Panc1 (cell line): ENCODE data around the gene ZNF230. TPM values are rescaled to one million over a fixed set of nuclear protein-coding genes. Genes with fewer than 3 reads are reported as not detected.

ENCODE experiments used
- ATAC-seq: fragments of 200-7000 bp; cut with Tn5 transposase; 2 replicates; pipeline ENCODE4 v1.9.1; 2020; ENCODE audit warnings: mild to moderate bottlenecking, moderate library complexity
- BruUV-seq: library from RNA; stranded (reverse); fragments of 400-500 nt; replicated peaks from 2 replicates; lab custom pipeline; 2021; lab: Mats Ljungman, UMichigan
- CTCF ChIA-PET: fragments of 300-600 bp; sonication (Branson Sonifier 250); formaldehyde crosslinking; loops from one replicate; lab custom pipeline; 2022; ENCODE audit warnings: antibody characterized with exemption; lab: Charles Lee
- POLR2A ChIA-PET: fragments of 300-600 bp; sonication (Branson Sonifier 250); formaldehyde crosslinking; loops from one replicate; lab custom pipeline; 2022; ENCODE audit warnings: antibody characterized with exemption; lab: Charles Lee
- DNase-seq: peaks from one replicate; pipeline ENCODE4 v3.0.0-alpha.2; 2010; ENCODE audit warnings: low read depth, low spot score
- H3K27ac ChIP-seq: 2 replicates; pipeline ENCODE4 v1.5.1; 2011; ENCODE audit warnings: mild to moderate bottlenecking, low read length, inconsistent platforms
- H3K27me3 ChIP-seq: fragments of 200-500 bp; sonication (Bioruptor generic); 2 replicates; pipeline ENCODE4 v1.6.0; 2014; ENCODE audit warnings: low read length, inconsistent platforms; ENCODE audit not compliant: control insufficient read depth, insufficient read depth
- H3K36me3 ChIP-seq: fragments of 200-500 bp; sonication (Bioruptor generic); 2 replicates; pipeline ENCODE4 v1.5.1; 2014; ENCODE audit warnings: inconsistent platforms, mild to moderate bottlenecking, low read length, moderate library complexity; ENCODE audit not compliant: control insufficient read depth, insufficient read depth
- H3K4me1 ChIP-seq: 2 replicates; pipeline ENCODE4 v1.5.1; 2011; ENCODE audit warnings: inconsistent platforms, mild to moderate bottlenecking, low read length, moderate library complexity; ENCODE audit not compliant: control insufficient read depth, insufficient read depth
- H3K4me3 ChIP-seq, 2 experiments: 2 replicates each; pipeline ENCODE4 v1.5.1; 2011 to 2012; ENCODE audit warnings: low read depth in 2 of 2, low read length in 2 of 2, mild to moderate bottlenecking in 2 of 2, inconsistent platforms in 1 of 2, moderate library complexity in 1 of 2
- H3K9me3 ChIP-seq: fragments of 200-500 bp; sonication (Bioruptor generic); 2 replicates; pipeline ENCODE4 v1.5.1; 2014; ENCODE audit warnings: low read depth, mild to moderate bottlenecking, inconsistent platforms, low read length, moderate library complexity; ENCODE audit not compliant: control insufficient read depth, insufficient read depth
- POLR2AphosphoS5 ChIP-seq: IDR thresholded peaks from 2 replicates; pipeline ENCODE4 v1.6.1; 2012; ENCODE audit warnings: mild to moderate bottlenecking, low read depth, low read length, moderate library complexity
- REST ChIP-seq, 2 experiments: IDR thresholded peaks; 2 replicates each; pipeline ENCODE4 v1.6.1; 2011 to 2012; ENCODE audit warnings: low read depth in 2 of 2, control low read depth in 1 of 2, low read length in 1 of 2, mild to moderate bottlenecking in 1 of 2, moderate library complexity in 1 of 2; ENCODE audit not compliant: insufficient read depth in 1 of 2
- SIN3A ChIP-seq: IDR thresholded peaks from 2 replicates; pipeline ENCODE4 v1.6.1; 2012; ENCODE audit warnings: low read depth, mild to moderate bottlenecking, low read length, moderate library complexity, borderline replicate concordance; ENCODE audit not compliant: insufficient read depth
- TCF7L2 ChIP-seq: IDR thresholded peaks from 2 replicates; pipeline ENCODE4 v1.6.1; 2011; ENCODE audit warnings: mild to moderate bottlenecking, low read depth, low read length, inconsistent platforms
- in situ Hi-C: cut with HindIII; loops from 2 replicates; pipeline ENCODE4 v1.10.0; 2016; ENCODE audit warnings: low sequenced_read_pairs, low pct_unique_long_range_greater_than_20kb
- intact Hi-C: fragments of 100-400 bp; cut with micrococcal nuclease; formaldehyde crosslinking; loops from one replicate; pipeline ENCODE4 v1.10.0; 2022; ENCODE audit not compliant: unreplicated experiment
- total RNA-seq: library from RNA; stranded (reverse); gene quantifications from one replicate; pipeline ENCODE4 v1.2.1, GENCODE V29; 2021; ENCODE audit not compliant: unreplicated experiment
- TF ChIP-seq, protein P1 (sequence below): fragments of 450-650 bp; IDR thresholded peaks from 2 replicates; pipeline ENCODE4 v1.5.1; 2017; ENCODE audit warnings: mild to moderate bottlenecking

ZNF230 gene
- total RNA-seq, 1 experiment from 2014 or later, result 4.2 TPM

DNA sequence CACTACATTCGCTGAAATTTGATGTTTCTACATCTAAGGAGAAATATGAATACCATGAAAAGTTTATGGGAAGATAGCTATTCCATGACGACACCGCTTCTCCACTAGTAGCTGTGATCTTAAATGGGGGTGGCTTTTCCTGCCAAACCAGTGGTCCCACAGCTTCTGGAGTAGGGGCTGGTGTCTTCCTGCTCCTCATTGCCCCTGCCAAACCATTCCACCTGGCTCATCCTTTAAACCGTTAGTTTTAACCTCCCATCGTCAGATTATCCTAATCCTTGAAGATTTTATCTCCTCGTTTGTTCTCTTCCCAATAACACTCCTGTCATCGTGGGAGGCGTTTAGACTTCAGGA is 568 bp upstream of the ZNF230 start:
- in situ Hi-C loops, result no loop called here
- Histone ChIP-seq H3K27me3 (no peaks in the 10 kb centered on the region), H3K4me1 (no peaks in the 10 kb centered on the region; the same call in none of the 2 replicates), H3K27ac (peak overlapping the region; percentile 93), H3K4me3 (peak overlapping the region; percentile 73 to 92), H3K9me3 (no peaks in the 10 kb centered on the region), H3K36me3 (peaks cover 3% of the 10 kb centered on the region; the same call in 1 of the 2 replicates)
- no TSS peak for BruUV-seq
- intact Hi-C loops, result no loop called here
- no peak for DNase-seq
- CTCF ChIA-PET, result no interaction called here
- no peak for TF ChIP-seq SIN3A
- TF ChIP-seq POLR2AphosphoS5, result no peak
- no peak for TF ChIP-seq TCF7L2
- TF ChIP-seq, protein P1, sequence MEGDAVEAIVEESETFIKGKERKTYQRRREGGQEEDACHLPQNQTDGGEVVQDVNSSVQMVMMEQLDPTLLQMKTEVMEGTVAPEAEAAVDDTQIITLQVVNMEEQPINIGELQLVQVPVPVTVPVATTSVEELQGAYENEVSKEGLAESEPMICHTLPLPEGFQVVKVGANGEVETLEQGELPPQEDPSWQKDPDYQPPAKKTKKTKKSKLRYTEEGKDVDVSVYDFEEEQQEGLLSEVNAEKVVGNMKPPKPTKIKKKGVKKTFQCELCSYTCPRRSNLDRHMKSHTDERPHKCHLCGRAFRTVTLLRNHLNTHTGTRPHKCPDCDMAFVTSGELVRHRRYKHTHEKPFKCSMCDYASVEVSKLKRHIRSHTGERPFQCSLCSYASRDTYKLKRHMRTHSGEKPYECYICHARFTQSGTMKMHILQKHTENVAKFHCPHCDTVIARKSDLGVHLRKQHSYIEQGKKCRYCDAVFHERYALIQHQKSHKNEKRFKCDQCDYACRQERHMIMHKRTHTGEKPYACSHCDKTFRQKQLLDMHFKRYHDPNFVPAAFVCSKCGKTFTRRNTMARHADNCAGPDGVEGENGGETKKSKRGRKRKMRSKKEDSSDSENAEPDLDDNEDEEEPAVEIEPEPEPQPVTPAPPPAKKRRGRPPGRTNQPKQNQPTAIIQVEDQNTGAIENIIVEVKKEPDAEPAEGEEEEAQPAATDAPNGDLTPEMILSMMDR, result no peak
- TF ChIP-seq REST (IDR thresholded peaks at IDR 0.05; ENCODE audit: insufficient read depth in 1 of 2, low read depth in 2 of 2, low read length in 1 of 2), result no peak
- ATAC-seq, result no peak
- POLR2A ChIA-PET, result no interaction called here

DNA sequence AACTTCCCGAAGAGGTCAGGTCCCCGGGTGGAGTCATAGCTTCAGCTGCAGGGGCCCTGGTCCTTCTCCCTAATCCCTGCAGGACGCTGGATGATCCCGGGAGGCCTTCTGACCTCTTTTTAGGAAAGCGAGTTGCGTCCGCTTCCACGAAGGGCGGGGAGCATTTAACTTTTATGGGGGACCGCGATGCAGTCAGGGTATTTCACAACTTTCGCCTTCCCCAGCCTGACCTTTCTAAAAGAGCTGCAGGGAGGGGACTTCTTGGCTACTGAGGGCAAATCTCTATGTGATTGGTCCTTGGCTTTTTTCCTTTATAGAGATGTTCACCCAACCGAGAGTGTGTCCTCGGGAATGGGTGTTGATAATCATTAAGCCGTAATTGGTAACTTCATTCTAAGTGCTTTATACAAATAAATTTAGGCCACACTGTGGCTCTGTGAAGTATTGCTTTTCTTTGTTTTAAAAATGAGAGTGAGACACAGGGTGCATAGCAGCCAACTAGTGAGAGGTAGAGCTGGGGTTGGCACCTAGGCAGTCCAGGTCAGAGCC is 778 bp downstream of the ZNF230 start:
- Histone ChIP-seq H3K27ac (peak overlapping the region; percentile 93), H3K27me3 (no peaks in the 10 kb centered on the region), H3K4me1 (no peaks in the 10 kb centered on the region; the same call in none of the 2 replicates), H3K9me3 (peaks cover 2% of the 10 kb centered on the region; the same call in 1 of the 2 replicates), H3K4me3 (peak overlapping the region; percentile 73 to 92), H3K36me3 (peaks cover 3% of the 10 kb centered on the region; the same call in 1 of the 2 replicates)
- DNase-seq, result no peak
- BruUV-seq, result no TSS peak
- no peak for TF ChIP-seq REST (IDR thresholded peaks at IDR 0.05; ENCODE audit: insufficient read depth in 1 of 2, low read depth in 2 of 2, low read length in 1 of 2)
- TF ChIP-seq TCF7L2, result no peak
- TF ChIP-seq POLR2AphosphoS5, result no peak
- TF ChIP-seq SIN3A, result no peak
- TF ChIP-seq, protein P1, result no peak
- in situ Hi-C loops, result no loop called here
- POLR2A ChIA-PET, result no interaction called here
- ATAC-seq, result peak; percentile 56
- CTCF ChIA-PET, result no interaction called here
- intact Hi-C loops, result no loop called here
